GM23338 (cell line): ENCODE data around the gene CPNE2.

Experiments
- EZH2 ChIP-seq: fragments of 200-600 bp; sonication (generic); IDR thresholded peaks from one replicate; pipeline ENCODE4 v1.8.0; 2017; ENCODE audit warnings: antibody characterized with exemption, mild to moderate bottlenecking, low read depth; ENCODE audit not compliant: unreplicated experiment
- JUNB ChIP-seq: IDR thresholded peaks from one replicate; pipeline ENCODE4 v1.6.1; 2016; ENCODE audit warnings: antibody characterized with exemption; ENCODE audit not compliant: unreplicated experiment
- ZNF114 ChIP-seq: fragments of 250-450 bp; sonication (Bioruptor Pico); IDR thresholded peaks from 2 replicates; pipeline ENCODE4 v1.5.0; 2020; ENCODE audit warnings: mild to moderate bottlenecking, moderate library complexity
- TF ChIP-seq, protein P1 (sequence below): IDR thresholded peaks from one replicate; pipeline ENCODE4 v1.6.1; 2018; ENCODE audit warnings: antibody characterized with exemption; ENCODE audit not compliant: unreplicated experiment
- TF ChIP-seq, protein P2 (sequence below), 2 experiments: fragments of 200-600 bp in 1 of 2; sonication (generic) in 1 of 2; conservative IDR thresholded peaks; 2 replicates each; pipeline versions ENCODE4 v1.5.1 to v1.6.1; 2016 to 2017; ENCODE audit warnings: antibody characterized with exemption in 2 of 2, low read depth in 2 of 2, mild to moderate bottlenecking in 2 of 2, moderate library complexity in 1 of 2

DNA sequence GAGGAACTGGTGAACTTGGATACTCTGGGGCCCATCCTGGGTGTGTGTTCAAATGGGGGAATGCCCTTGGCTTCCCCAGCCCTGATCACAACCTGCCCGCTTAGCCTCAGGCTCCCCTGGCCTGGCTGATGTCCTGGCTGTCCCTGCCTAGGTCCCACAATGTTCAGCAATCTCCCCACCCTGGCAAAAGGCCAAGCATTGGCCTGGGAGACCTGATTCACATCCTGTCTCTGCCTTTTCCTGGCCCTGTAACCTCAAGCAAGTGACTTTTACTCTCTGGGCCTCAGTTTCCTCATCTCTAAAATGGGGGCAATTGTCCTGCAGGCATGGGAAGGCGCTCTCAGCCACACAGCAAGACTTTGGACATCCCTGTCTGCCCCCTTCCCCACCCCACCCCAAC is 14.4 kb downstream of the CPNE2 start:
- TF ChIP-seq, protein P1, sequence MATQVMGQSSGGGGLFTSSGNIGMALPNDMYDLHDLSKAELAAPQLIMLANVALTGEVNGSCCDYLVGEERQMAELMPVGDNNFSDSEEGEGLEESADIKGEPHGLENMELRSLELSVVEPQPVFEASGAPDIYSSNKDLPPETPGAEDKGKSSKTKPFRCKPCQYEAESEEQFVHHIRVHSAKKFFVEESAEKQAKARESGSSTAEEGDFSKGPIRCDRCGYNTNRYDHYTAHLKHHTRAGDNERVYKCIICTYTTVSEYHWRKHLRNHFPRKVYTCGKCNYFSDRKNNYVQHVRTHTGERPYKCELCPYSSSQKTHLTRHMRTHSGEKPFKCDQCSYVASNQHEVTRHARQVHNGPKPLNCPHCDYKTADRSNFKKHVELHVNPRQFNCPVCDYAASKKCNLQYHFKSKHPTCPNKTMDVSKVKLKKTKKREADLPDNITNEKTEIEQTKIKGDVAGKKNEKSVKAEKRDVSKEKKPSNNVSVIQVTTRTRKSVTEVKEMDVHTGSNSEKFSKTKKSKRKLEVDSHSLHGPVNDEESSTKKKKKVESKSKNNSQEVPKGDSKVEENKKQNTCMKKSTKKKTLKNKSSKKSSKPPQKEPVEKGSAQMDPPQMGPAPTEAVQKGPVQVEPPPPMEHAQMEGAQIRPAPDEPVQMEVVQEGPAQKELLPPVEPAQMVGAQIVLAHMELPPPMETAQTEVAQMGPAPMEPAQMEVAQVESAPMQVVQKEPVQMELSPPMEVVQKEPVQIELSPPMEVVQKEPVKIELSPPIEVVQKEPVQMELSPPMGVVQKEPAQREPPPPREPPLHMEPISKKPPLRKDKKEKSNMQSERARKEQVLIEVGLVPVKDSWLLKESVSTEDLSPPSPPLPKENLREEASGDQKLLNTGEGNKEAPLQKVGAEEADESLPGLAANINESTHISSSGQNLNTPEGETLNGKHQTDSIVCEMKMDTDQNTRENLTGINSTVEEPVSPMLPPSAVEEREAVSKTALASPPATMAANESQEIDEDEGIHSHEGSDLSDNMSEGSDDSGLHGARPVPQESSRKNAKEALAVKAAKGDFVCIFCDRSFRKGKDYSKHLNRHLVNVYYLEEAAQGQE, result no peak
- TF ChIP-seq, protein P2, sequence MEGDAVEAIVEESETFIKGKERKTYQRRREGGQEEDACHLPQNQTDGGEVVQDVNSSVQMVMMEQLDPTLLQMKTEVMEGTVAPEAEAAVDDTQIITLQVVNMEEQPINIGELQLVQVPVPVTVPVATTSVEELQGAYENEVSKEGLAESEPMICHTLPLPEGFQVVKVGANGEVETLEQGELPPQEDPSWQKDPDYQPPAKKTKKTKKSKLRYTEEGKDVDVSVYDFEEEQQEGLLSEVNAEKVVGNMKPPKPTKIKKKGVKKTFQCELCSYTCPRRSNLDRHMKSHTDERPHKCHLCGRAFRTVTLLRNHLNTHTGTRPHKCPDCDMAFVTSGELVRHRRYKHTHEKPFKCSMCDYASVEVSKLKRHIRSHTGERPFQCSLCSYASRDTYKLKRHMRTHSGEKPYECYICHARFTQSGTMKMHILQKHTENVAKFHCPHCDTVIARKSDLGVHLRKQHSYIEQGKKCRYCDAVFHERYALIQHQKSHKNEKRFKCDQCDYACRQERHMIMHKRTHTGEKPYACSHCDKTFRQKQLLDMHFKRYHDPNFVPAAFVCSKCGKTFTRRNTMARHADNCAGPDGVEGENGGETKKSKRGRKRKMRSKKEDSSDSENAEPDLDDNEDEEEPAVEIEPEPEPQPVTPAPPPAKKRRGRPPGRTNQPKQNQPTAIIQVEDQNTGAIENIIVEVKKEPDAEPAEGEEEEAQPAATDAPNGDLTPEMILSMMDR (conservative IDR thresholded peaks at IDR 0.05; ENCODE audit: low read depth in 2 of 2), result no peak
- TF ChIP-seq EZH2 (no peak), JUNB (no peak), ZNF114 (CRISPR knock-in tag) (no peak)
